ENCODE results near the gene MCRIP2.

DNA sequence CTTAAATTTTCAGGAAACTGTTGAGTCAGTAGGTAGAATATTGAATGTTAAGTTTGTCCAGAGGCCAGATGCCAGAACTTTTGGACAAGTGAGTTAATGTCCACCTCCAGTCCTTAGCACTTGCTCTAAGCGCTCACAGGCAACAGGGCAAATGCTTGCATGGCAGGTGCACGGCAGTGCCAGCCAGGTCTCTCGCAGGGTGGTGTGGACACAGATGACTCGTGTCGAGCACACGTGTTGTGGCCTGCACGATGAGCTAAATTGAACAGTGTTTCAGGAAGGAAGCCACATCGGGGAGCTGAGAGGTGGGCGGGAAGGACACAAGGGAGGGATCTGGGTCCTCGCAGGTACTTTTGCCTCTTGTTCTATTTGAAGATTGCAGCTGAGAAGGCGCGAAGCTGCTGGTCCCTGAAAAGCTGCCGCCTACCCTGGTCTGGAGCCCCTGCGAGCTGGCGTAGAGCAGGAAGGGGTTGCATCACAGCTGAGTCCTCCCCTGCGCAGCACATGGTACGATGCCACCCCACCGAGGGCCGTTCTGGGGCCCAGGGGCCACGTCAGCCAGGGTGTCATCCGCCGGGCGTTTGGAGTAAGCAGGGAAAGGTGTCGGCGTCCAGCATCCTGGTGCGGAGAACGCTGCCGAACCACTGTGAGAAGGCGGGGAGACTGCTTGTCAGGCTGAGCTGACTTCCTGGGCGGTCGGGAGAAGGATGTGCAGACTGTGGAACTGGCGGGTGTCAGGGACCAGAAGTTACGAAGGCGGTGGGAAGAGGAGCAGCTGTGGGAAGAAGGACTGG is 45.5 kb upstream of the MCRIP2 start:
- TF ChIP-seq EZH2 (IDR thresholded peaks at IDR 0.05; ENCODE audit: borderline replicate concordance, low read depth, low read length, poor library complexity, severe bottlenecking) = no peak
- TF ChIP-seq, protein P1, sequence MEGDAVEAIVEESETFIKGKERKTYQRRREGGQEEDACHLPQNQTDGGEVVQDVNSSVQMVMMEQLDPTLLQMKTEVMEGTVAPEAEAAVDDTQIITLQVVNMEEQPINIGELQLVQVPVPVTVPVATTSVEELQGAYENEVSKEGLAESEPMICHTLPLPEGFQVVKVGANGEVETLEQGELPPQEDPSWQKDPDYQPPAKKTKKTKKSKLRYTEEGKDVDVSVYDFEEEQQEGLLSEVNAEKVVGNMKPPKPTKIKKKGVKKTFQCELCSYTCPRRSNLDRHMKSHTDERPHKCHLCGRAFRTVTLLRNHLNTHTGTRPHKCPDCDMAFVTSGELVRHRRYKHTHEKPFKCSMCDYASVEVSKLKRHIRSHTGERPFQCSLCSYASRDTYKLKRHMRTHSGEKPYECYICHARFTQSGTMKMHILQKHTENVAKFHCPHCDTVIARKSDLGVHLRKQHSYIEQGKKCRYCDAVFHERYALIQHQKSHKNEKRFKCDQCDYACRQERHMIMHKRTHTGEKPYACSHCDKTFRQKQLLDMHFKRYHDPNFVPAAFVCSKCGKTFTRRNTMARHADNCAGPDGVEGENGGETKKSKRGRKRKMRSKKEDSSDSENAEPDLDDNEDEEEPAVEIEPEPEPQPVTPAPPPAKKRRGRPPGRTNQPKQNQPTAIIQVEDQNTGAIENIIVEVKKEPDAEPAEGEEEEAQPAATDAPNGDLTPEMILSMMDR (conservative IDR thresholded peaks at IDR 0.05; ENCODE audit: low read depth, low read length) = no peak

Data from A673 (cell line).